Activated naive CD8-positive, alpha-beta T cell (primary cell): ENCODE measurements around the gene RABGAP1L.
"Not testable (repeated sequence)": the region's sequence is repeated elsewhere in the genome, so short reads cannot be mapped to it uniquely, and the experiment has no call there.

Source experiments
- H3K27ac Mint-ChIP-seq: one replicate; pipeline ENCODE4 v1.8.0; 2021; ENCODE audit warnings: mixed read lengths
- H3K27me3 Mint-ChIP-seq: one replicate; pipeline ENCODE4 v1.8.0; 2021; ENCODE audit warnings: mixed read lengths
- H3K36me3 Mint-ChIP-seq: one replicate; pipeline ENCODE4 v1.8.0; 2021; ENCODE audit warnings: mixed read lengths
- H3K4me1 Mint-ChIP-seq: one replicate; pipeline ENCODE4 v1.8.0; 2021; ENCODE audit warnings: low read depth, mixed read lengths
- H3K4me3 Mint-ChIP-seq: one replicate; pipeline ENCODE4 v1.8.0; 2021; ENCODE audit warnings: mild to moderate bottlenecking, mixed read lengths
- H3K9me3 Mint-ChIP-seq: one replicate; pipeline ENCODE4 v1.8.0; 2021; ENCODE audit warnings: low read depth, mixed read lengths

Gene RABGAP1L

DNA sequence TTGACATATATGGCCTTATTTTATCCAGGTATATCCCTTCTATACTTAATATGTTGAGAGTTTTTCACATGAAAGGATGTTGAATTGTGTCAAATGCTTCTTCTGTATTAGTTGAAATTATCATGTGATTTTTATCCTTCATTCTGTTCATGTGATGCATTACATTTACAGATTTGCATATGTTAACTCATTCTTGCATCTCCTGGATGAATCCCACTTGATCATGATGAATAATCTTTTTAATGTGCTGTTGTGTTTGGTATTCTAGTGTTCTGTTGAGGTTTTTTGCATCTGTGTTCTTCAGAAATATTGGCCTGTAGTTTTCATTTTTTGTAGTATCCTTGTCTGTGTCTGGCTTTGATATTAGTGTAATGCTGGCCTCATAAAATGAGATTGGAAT, 150.2 kb downstream of the RABGAP1L start:
- Mint-ChIP-seq H3K9me3 (peaks cover 49% of the 10 kb centered on the region), H3K27me3 (no peaks in the 10 kb centered on the region), H3K36me3 (peaks cover 79% of the 10 kb centered on the region), H3K4me3 (no peak overlapping the region), H3K27ac (no peak overlapping the region), H3K4me1 (peaks cover 2% of the 10 kb centered on the region)

- Mint-ChIP-seq H3K27ac (no peak overlapping the region), H3K4me1 (no peaks in the 10 kb centered on the region), H3K27me3 (no peaks in the 10 kb centered on the region), H3K9me3 (peaks cover 41% of the 10 kb centered on the region), H3K36me3 (peaks cover 79% of the 10 kb centered on the region), H3K4me3 (no peak overlapping the region)
These were observed 155.1 kb downstream of the RABGAP1L start for GRCh38 chr1:174314433-174314832.

DNA sequence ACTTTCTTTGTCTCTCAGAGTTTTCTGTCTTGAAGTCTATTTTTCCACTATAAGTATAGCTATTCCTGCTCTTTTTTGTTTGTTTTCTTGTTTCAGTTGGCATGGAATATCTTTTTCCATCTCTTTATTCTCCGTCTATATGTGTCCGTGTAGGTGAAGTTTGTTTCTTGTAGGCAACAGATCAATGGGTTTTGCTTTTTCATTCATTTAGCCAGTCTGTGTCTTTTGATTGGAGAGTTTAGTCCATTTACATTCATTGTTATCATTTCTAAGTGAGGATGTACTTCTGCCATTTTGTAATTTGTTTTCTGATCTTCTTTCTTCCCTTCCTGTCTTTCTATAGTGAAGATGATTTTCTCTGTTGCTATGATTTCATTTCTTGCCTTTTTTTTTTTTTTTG, 155.9 kb downstream of the RABGAP1L start:
- Mint-ChIP-seq H3K27ac (no peak overlapping the region), H3K9me3 (peaks cover 45% of the 10 kb centered on the region), H3K36me3 (peaks cover 81% of the 10 kb centered on the region), H3K4me1 (no peaks in the 10 kb centered on the region), H3K27me3 (no peaks in the 10 kb centered on the region), H3K4me3 (no peak overlapping the region)

DNA sequence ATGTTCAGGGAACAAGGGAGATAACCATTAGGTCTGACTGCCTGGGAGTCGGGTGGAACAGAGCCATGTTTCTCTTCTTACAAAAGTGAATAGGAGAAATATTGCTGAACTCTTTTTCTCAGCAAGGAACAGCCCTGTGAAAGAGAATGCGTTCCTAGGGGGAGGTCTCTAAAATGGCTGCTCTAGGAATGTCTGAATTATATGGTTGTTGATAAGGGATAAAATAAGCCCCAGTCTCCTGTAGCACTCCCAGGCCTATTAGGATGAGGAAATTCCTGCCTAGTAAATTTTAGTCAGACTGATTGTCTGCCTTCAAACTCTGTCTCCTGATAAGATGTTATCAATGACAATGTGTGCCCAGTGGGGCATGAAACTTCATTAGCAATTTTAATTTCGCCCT, 161.6 kb downstream of the RABGAP1L start:
- H3K27me3 Mint-ChIP-seq, H3K27ac Mint-ChIP-seq, H3K4me1 Mint-ChIP-seq, H3K4me3 Mint-ChIP-seq: not testable (repeated sequence)
- Mint-ChIP-seq H3K9me3 (peaks cover 40% of the 10 kb centered on the region), H3K36me3 (peaks cover 74% of the 10 kb centered on the region)

GRCh38 chr1:174322202-174322862, 163.0 kb downstream of the RABGAP1L start:
- no peak overlapping the region for H3K4me3 Mint-ChIP-seq
- peaks cover 2% of the 10 kb centered on the region for H3K4me1 Mint-ChIP-seq
- H3K27ac Mint-ChIP-seq = no peak overlapping the region
- H3K9me3 Mint-ChIP-seq = peaks cover 50% of the 10 kb centered on the region
- no peaks in the 10 kb centered on the region for H3K27me3 Mint-ChIP-seq
- H3K36me3 Mint-ChIP-seq = peaks cover 75% of the 10 kb centered on the region

- H3K27ac Mint-ChIP-seq = no peak overlapping the region
- peaks cover 2% of the 10 kb centered on the region for H3K4me1 Mint-ChIP-seq
- H3K9me3 Mint-ChIP-seq = peaks cover 43% of the 10 kb centered on the region
- H3K4me3 Mint-ChIP-seq = no peak overlapping the region
- H3K27me3 Mint-ChIP-seq = no peaks in the 10 kb centered on the region
- H3K36me3 Mint-ChIP-seq = peaks cover 58% of the 10 kb centered on the region
These were observed 165.2 kb downstream of the RABGAP1L start for GRCh38 chr1:174324493-174324892.

GRCh38 chr1:174324939-174325338, 165.6 kb downstream of the RABGAP1L start:
- Mint-ChIP-seq H3K4me3 (no peak overlapping the region), H3K36me3 (peaks cover 54% of the 10 kb centered on the region), H3K9me3 (peaks cover 38% of the 10 kb centered on the region), H3K27ac (no peak overlapping the region), H3K27me3 (no peaks in the 10 kb centered on the region), H3K4me1 (peaks cover 2% of the 10 kb centered on the region)

GRCh38 chr1:174326278-174326677, 167.0 kb downstream of the RABGAP1L start:
- H3K36me3 Mint-ChIP-seq = peaks cover 45% of the 10 kb centered on the region
- H3K4me3 Mint-ChIP-seq = no peak overlapping the region

DNA sequence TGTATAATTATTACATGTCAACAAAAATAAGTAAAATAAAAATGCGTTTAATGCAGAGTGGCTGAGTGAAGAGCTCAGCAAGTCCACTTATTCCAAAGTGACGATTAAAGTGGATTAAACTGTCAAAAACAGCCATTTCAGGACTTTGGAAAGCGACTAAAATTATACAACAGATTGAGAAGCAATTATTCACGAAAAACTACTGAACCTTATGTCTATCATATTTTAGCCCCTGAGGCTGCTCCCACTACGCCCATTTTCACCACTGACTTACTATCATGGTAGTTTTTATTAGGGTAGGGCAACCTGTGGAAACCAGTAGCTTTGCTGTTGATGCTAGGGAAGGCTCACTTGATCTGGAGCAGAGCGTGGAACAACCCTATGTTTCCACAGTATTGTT, 174.1 kb downstream of the RABGAP1L start:
- Mint-ChIP-seq H3K4me3 (no peak overlapping the region), H3K27ac (no peak overlapping the region), H3K36me3 (peaks cover 12% of the 10 kb centered on the region), H3K9me3 (no peaks in the 10 kb centered on the region), H3K27me3 (no peaks in the 10 kb centered on the region), H3K4me1 (peaks cover 2% of the 10 kb centered on the region)

More at GRCh38 chr1:174326278-174326677, 167.0 kb downstream of the RABGAP1L start:
- Mint-ChIP-seq H3K4me1 (peaks cover 2% of the 10 kb centered on the region), H3K27ac (no peak overlapping the region), H3K27me3 (no peaks in the 10 kb centered on the region), H3K9me3 (peaks cover 33% of the 10 kb centered on the region)

DNA sequence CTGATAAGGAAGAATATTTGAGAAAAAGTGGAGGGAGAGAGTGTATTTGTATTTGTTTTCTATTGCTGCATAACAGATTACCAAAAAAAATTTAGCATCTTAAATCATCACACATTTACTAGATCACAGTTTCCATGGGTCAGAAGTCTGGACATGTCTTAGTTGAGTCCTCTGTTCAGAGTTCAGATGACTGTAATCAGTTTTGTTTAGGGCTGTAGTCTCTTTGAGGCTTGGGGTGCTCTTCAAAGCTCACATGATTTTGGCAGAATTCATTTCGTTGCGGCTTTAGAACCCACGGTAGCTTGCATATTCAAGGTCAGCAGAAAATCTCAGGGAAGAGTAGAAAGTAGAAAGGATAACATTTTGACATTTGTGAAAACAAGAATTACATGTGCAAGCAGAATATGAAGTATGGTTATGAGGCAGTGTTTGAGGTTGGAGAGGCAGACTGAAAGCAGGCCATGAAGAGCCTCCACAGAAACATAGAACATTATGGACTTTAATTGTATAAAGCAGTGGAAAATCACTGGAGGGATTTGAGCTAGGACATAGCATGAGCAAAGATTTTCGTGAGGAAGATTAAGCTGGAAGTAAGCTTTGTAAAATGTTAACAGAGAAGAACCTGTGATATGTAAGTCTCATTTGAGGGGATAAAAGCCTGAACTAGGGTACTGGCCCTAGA, 177.8 kb downstream of the RABGAP1L start:
- Mint-ChIP-seq H3K4me3 (no peak overlapping the region), H3K4me1 (no peaks in the 10 kb centered on the region), H3K9me3 (peaks cover 4% of the 10 kb centered on the region), H3K27me3 (no peaks in the 10 kb centered on the region), H3K36me3 (peaks cover 9% of the 10 kb centered on the region), H3K27ac (no peak overlapping the region)

DNA sequence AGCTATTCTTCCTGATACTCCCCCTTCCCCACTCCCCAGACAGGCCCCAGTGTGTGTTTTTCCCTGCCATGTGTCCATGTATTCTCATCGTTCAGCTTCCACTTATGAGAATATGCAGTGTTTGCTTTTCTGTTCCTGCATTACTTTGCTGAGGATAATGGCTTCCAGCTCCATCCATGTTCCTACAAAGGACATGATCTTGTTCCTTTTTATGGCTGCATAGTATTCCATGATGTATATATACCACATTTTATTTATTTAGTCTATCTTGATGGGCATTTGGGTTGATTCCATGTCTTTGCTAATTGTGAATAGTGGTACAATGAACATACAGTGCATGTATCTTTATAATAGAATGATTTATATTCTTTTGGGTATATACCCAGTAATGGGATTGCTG, 181.1 kb downstream of the RABGAP1L start:
- H3K27ac Mint-ChIP-seq, H3K4me1 Mint-ChIP-seq, H3K36me3 Mint-ChIP-seq, H3K4me3 Mint-ChIP-seq, H3K9me3 Mint-ChIP-seq, H3K27me3 Mint-ChIP-seq: not testable (repeated sequence)

DNA sequence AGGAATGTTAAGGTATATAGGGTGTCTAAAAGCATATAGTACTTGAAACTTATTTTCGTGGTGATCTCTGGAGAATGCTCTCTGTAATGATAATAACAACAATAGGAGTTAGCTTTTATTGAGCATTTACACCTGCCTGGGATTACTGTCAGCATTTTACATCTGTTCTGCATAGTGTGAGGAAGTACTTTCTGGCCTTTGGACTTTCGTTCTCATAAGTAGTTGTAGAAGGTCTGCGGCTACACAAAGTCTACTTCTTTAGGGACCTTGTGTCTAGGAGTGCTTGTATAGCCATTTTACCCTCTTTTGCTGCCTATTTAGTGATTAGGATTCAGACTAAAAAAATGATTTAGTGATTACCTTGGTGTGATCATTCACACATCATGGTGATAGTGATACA, 184.8 kb downstream of the RABGAP1L start:
- peaks cover 14% of the 10 kb centered on the region for H3K9me3 Mint-ChIP-seq
- no peak overlapping the region for H3K27ac Mint-ChIP-seq
- no peaks in the 10 kb centered on the region for H3K27me3 Mint-ChIP-seq
- no peak overlapping the region for H3K4me3 Mint-ChIP-seq
- H3K36me3 Mint-ChIP-seq = peaks cover 21% of the 10 kb centered on the region
- H3K4me1 Mint-ChIP-seq = peaks cover 8% of the 10 kb centered on the region

GRCh38 chr1:174352117-174352516, 192.8 kb downstream of the RABGAP1L start:
- peaks cover 17% of the 10 kb centered on the region for H3K36me3 Mint-ChIP-seq
- no peaks in the 10 kb centered on the region for H3K27me3 Mint-ChIP-seq
- H3K9me3 Mint-ChIP-seq = peaks cover 3% of the 10 kb centered on the region
- no peak overlapping the region for H3K4me3 Mint-ChIP-seq
- no peak overlapping the region for H3K27ac Mint-ChIP-seq
- peaks cover 3% of the 10 kb centered on the region for H3K4me1 Mint-ChIP-seq

GRCh38 chr1:174352883-174353608, 193.7 kb downstream of the RABGAP1L start:
- H3K36me3 Mint-ChIP-seq = peaks cover 12% of the 10 kb centered on the region
- H3K27ac Mint-ChIP-seq = no peak overlapping the region
- no peak overlapping the region for H3K4me3 Mint-ChIP-seq
- peaks cover 3% of the 10 kb centered on the region for H3K4me1 Mint-ChIP-seq
- no peaks in the 10 kb centered on the region for H3K27me3 Mint-ChIP-seq
- peaks cover 3% of the 10 kb centered on the region for H3K9me3 Mint-ChIP-seq

DNA sequence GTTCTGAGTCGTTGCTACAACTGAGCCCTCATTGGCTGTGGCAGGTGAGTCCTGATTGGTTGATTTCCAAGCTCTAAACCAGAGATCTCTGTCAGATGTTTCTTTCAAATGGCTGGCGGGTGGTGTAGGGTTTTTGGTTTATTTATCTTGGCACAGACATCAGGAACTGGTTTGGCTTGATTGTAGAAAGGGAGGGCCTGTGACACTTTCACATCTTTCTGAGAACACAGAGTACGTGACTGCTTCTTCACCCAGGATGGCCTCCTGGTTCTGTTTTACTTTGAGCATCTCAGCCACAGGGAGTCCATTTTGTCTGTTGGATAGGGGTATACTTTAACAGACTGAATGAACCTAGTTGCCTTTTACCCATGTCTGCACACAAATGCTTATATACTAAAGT, 199.0 kb downstream of the RABGAP1L start:
- Mint-ChIP-seq H3K36me3 (peaks cover 13% of the 10 kb centered on the region), H3K27ac (no peak overlapping the region), H3K27me3 (no peaks in the 10 kb centered on the region), H3K4me3 (no peak overlapping the region), H3K4me1 (peaks cover 4% of the 10 kb centered on the region), H3K9me3 (no peaks in the 10 kb centered on the region)
